GM23248 (cell line): Measurements from ENCODE around the gene EIF1AD.

Experiments used
- EZH2 ChIP-seq: fragments of 200-600 bp; sonication (generic); IDR thresholded peaks from 2 replicates; pipeline ENCODE4 v1.6.1; 2018; ENCODE audit warnings: antibody characterized with exemption, mild to moderate bottlenecking; ENCODE audit not compliant: insufficient read depth, poor library complexity, severe bottlenecking
- EZH2phosphoT487 ChIP-seq: fragments of 200-600 bp; sonication (generic); IDR thresholded peaks from 2 replicates; pipeline ENCODE4 v1.6.1; 2018; ENCODE audit warnings: antibody characterized with exemption, moderate library complexity, mild to moderate bottlenecking, low read depth; ENCODE audit not compliant: insufficient read depth

DNA sequence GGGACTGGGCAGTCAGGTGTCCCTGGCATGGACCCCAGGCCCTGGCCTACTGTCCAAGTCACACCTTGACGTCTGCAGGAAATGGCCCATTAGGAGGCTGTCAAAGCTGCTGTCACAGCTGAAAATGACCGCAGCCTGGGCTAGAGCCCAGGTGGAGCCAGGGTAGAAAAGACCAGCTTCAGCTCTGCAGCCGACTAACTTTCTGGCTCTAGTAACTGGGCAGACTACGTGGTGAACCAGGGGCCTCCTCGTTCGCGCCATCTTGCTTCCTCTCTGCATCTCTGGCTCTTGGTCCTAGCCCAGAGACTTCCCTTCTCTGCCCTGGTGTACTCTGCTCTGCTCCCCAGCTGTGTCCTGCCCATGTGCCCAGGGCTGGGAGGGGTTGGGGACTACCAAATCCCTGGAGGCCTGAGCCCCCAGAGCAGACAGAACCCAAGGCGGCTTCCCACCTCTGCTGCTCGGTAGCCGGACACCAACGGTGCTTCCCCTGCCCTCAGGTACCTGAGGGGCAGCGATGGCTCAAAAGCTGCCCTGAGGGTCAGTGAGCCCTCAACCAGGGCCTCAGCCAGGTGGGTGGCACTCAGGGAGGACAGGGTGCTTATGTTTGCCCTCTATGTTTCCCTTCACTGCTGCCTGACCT is 20.7 kb downstream of the EIF1AD start:
- TF ChIP-seq EZH2 (no peak), EZH2phosphoT487 (no peak)
